Neuronal stem cell (in vitro differentiated cells): ENCODE results near the gene EXOSC3.
A peak's percentile ranks its signal among the peaks of the same experiment; 100 is the strongest.

Experiments
- DNase-seq: peaks from one replicate; pipeline ENCODE4 v3.0.0-alpha.2; 2013; ENCODE audit warnings: low spot score
- H2AFZ ChIP-seq: one replicate; pipeline ENCODE4 v1.6.1; 2013; ENCODE audit warnings: mild to moderate bottlenecking, low read length, inconsistent platforms
- H2AK5ac ChIP-seq: 2 replicates; pipeline ENCODE4 v1.6.1; 2013; ENCODE audit warnings: low read depth, mild to moderate bottlenecking, inconsistent platforms, low read length, moderate library complexity, mixed read lengths
- H2BK120ac ChIP-seq: 2 replicates; pipeline ENCODE4 v1.6.1; 2013; ENCODE audit warnings: low read depth, mild to moderate bottlenecking, inconsistent platforms, low read length, moderate library complexity, mixed read lengths
- H2BK12ac ChIP-seq: one replicate; pipeline ENCODE4 v1.6.1; 2013; ENCODE audit warnings: low read length, inconsistent platforms
- H2BK15ac ChIP-seq: 2 replicates; pipeline ENCODE4 v1.6.1; 2013; ENCODE audit warnings: mild to moderate bottlenecking, low read length, inconsistent platforms, mixed read lengths
- H2BK5ac ChIP-seq: one replicate; pipeline ENCODE4 v1.6.1; 2013; ENCODE audit warnings: inconsistent platforms, mild to moderate bottlenecking, low read length, moderate library complexity
- H3K14ac ChIP-seq: one replicate; pipeline ENCODE4 v1.6.1; 2013; ENCODE audit warnings: low read length, inconsistent platforms
- H3K18ac ChIP-seq: 2 replicates; pipeline ENCODE4 v1.6.1; 2013; ENCODE audit warnings: low read length, inconsistent platforms
- H3K23ac ChIP-seq: 2 replicates; pipeline ENCODE4 v1.6.1; 2013; ENCODE audit warnings: low read depth, mild to moderate bottlenecking, mixed read lengths, low read length, inconsistent platforms; ENCODE audit not compliant: poor library complexity
- H3K27ac ChIP-seq: replicated peaks from 3 replicates; pipeline ENCODE4 v1.5.1; 2013; ENCODE audit warnings: low read length, inconsistent platforms
- H3K27me3 ChIP-seq, 3 experiments: 2 replicates each; pipeline ENCODE4 v1.6.1; 2013; ENCODE audit warnings: low read length in 3 of 3, mild to moderate bottlenecking in 2 of 3, inconsistent platforms in 1 of 3, low read depth in 1 of 3, mixed read lengths in 1 of 3, moderate library complexity in 1 of 3; ENCODE audit not compliant: control insufficient read depth in 3 of 3, insufficient read depth in 3 of 3
- H3K36me3 ChIP-seq, 2 donors: replicated peaks in 1 of 2; 2 replicates each; pipeline ENCODE4 v1.6.1; 2013; ENCODE audit warnings: low read length in 2 of 2; ENCODE audit not compliant: control insufficient read depth in 2 of 2, insufficient read depth in 2 of 2
- H3K4ac ChIP-seq: 2 replicates; pipeline ENCODE4 v1.6.1; 2013; ENCODE audit warnings: inconsistent platforms, mild to moderate bottlenecking, low read length, moderate library complexity
- H3K4me1 ChIP-seq, 2 donors: 1 replicate in 1 of 2; 2 replicates in 1 of 2; pipeline ENCODE4 v1.6.1; 2013; ENCODE audit warnings: low read length in 2 of 2, low read depth in 1 of 2; ENCODE audit not compliant: control insufficient read depth in 2 of 2, insufficient read depth in 1 of 2
- H3K4me2 ChIP-seq: one replicate; pipeline ENCODE4 v1.6.1; 2013; ENCODE audit warnings: mild to moderate bottlenecking, low read length, inconsistent platforms; ENCODE audit not compliant: insufficient read depth, poor library complexity, severe bottlenecking
- H3K4me3 ChIP-seq, 2 donors: 2 replicates each; pipeline ENCODE4 v1.5.1; 2013; ENCODE audit warnings: low read length in 2 of 2, mild to moderate bottlenecking in 2 of 2, inconsistent platforms in 1 of 2, moderate library complexity in 1 of 2
- H3K79me1 ChIP-seq: one replicate; pipeline ENCODE4 v1.6.1; 2013; ENCODE audit warnings: low read depth, mild to moderate bottlenecking, inconsistent platforms, low read length, moderate library complexity
- H3K9ac ChIP-seq: one replicate; pipeline ENCODE4 v1.6.1; 2013; ENCODE audit warnings: mild to moderate bottlenecking, low read depth, low read length, inconsistent platforms; ENCODE audit not compliant: poor library complexity
- H3K9me3 ChIP-seq, 2 donors: replicated peaks in 1 of 2; 2 replicates each; pipeline versions ENCODE3 to v1.6.1; 2013; ENCODE audit warnings: low read length in 2 of 2, mild to moderate bottlenecking in 2 of 2, inconsistent platforms in 1 of 2, low read depth in 1 of 2, mixed read lengths in 1 of 2, moderate library complexity in 1 of 2; ENCODE audit not compliant: control insufficient read depth in 2 of 2, insufficient read depth in 1 of 2
- H4K8ac ChIP-seq: one replicate; pipeline ENCODE4 v1.6.1; 2013; ENCODE audit warnings: low read depth, mild to moderate bottlenecking, inconsistent platforms, low read length, moderate library complexity
- H4K91ac ChIP-seq: one replicate; pipeline ENCODE4 v1.6.1; 2013; ENCODE audit warnings: low read length, low read depth, mild to moderate bottlenecking, inconsistent platforms; ENCODE audit not compliant: poor library complexity
- WGBS, 2 donors: extraction: QIAGEN DNeasy Blood & Tissue Kit; methylation state at CpG; one replicate each; pipeline ENCODE4 v1.1.7; 2013; ENCODE audit warnings: missing lambda C conversion rate in 2 of 2, mixed read lengths in 1 of 2; ENCODE audit not compliant: insufficient read length in 2 of 2, insufficient replicate concordance in 1 of 2; ENCODE audit errors: extremely low coverage in 2 of 2; 5-methylcytosine and 5-hydroxymethylcytosine counted together

Gene EXOSC3

GRCh38 chr9:37745970-37746369, 38.9 kb downstream of the EXOSC3 start:
- no peak overlapping the region for H3K4me3 ChIP-seq
- no peak overlapping the region for H2AFZ ChIP-seq
- H2BK5ac ChIP-seq = no peak overlapping the region
- H3K9ac ChIP-seq = no peak overlapping the region
- H3K23ac ChIP-seq = peak overlapping the region; percentile 31
- H2BK15ac ChIP-seq = no peak overlapping the region
- H2BK12ac ChIP-seq = no peak overlapping the region
- H3K4me2 ChIP-seq = no peak overlapping the region
- no peak overlapping the region for H3K27ac ChIP-seq
- no peak overlapping the region for H4K91ac ChIP-seq
- H4K8ac ChIP-seq = no peak overlapping the region
- no peak overlapping the region for H3K18ac ChIP-seq
- H3K9me3 ChIP-seq = no peaks in the 10 kb centered on the region
- no CpG with 5 or more reads among the region's 8 CpGs for WGBS, 2 donors
- peaks cover 0 to 9% (median 0%) of the 10 kb centered on the region in 3 experiments for H3K27me3 ChIP-seq
- no peak overlapping the region for H3K14ac ChIP-seq
- DNase-seq = no peak
- H3K79me1 ChIP-seq = no peaks in the 10 kb centered on the region
- H3K4me1 ChIP-seq = peaks cover 0 to 7% of the 10 kb centered on the region in 2 donors
- no peak overlapping the region for H3K4ac ChIP-seq
- H3K36me3 ChIP-seq = no peaks in the 10 kb centered on the region
- H2BK120ac ChIP-seq = no peak overlapping the region
- H2AK5ac ChIP-seq = no peak overlapping the region

- Histone ChIP-seq H3K27me3 (peaks cover 0 to 12% (median 0%) of the 10 kb centered on the region in 3 experiments), H2BK12ac (no peak overlapping the region), H3K9ac (no peak overlapping the region), H3K4ac (no peak overlapping the region), H3K14ac (no peak overlapping the region), H2BK5ac (peak overlapping the region; percentile 16), H3K36me3 (no peaks in the 10 kb centered on the region), H3K4me2 (no peak overlapping the region), H3K18ac (peak overlapping the region; percentile 11), H3K79me1 (no peaks in the 10 kb centered on the region), H3K9me3 (no peaks in the 10 kb centered on the region), H3K27ac (no peak overlapping the region), H2BK120ac (peak overlapping the region; percentile 61), H3K23ac (peak overlapping the region; percentile 1), H2AK5ac (peak overlapping the region; percentile 72), H4K8ac (no peak overlapping the region), H3K4me1 (peaks cover 0 to 11% of the 10 kb centered on the region in 2 donors), H2BK15ac (peak overlapping the region; percentile 53), H4K91ac (no peak overlapping the region), H3K4me3 (no peak overlapping the region), H2AFZ (peak overlapping the region; percentile 79)
- WGBS, 2 donors = no CpG with 5 or more reads among the region's 15 CpGs
- no peak for DNase-seq
Observed at GRCh38 chr9:37740631-37741328, 44.1 kb downstream of the EXOSC3 start.

DNA sequence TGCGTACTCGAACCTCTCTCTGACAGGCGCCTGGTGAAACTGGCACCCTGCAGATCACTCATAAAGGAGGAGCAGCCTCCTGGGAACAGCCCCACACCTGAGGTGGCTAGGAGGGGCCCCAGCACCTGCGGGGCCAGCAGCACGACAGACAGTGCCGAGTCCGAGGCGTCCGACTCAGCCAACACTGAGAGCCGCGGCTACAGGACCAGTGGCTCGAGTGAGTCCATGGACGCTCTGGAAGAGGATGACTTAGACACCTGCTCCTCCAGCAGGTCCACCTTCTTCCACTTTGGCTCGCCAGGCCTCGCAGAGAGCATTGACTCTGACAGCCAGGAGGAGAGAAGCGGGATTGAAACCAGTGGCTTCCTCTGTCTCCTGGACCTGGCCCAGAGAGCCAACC, 44.7 kb downstream of the EXOSC3 start:
- no peak for DNase-seq
- no CpG with 5 or more reads among the region's 16 CpGs for WGBS, 2 donors
- no peaks in the 10 kb centered on the region for H3K79me1 ChIP-seq
- no peak overlapping the region for H3K4me3 ChIP-seq
- H3K4ac ChIP-seq = no peak overlapping the region
- H2BK5ac ChIP-seq = peak overlapping the region; percentile 16
- no peak overlapping the region for H2AFZ ChIP-seq
- H2BK12ac ChIP-seq = no peak overlapping the region
- peak overlapping the region; percentile 41 for H3K18ac ChIP-seq
- H3K4me1 ChIP-seq = peaks cover 0 to 11% of the 10 kb centered on the region in 2 donors
- H4K8ac ChIP-seq = no peak overlapping the region
- H3K9ac ChIP-seq = no peak overlapping the region
- H3K23ac ChIP-seq = peak overlapping the region; percentile 1
- H2AK5ac ChIP-seq = no peak overlapping the region
- H3K27me3 ChIP-seq = peaks cover 0 to 19% (median 2%) of the 10 kb centered on the region in 3 experiments
- H4K91ac ChIP-seq = no peak overlapping the region
- H3K14ac ChIP-seq = no peak overlapping the region
- peak overlapping the region; percentile 53 for H2BK15ac ChIP-seq
- H3K9me3 ChIP-seq = no peaks in the 10 kb centered on the region
- H3K36me3 ChIP-seq = no peaks in the 10 kb centered on the region
- H2BK120ac ChIP-seq = peak overlapping the region; percentile 61
- H3K4me2 ChIP-seq = no peak overlapping the region
- no peak overlapping the region for H3K27ac ChIP-seq

GRCh38 chr9:37739222-37739621, 45.6 kb downstream of the EXOSC3 start:
- H3K4ac ChIP-seq = no peak overlapping the region
- H3K27ac ChIP-seq = no peak overlapping the region
- H3K4me1 ChIP-seq = peaks cover 0 to 11% of the 10 kb centered on the region in 2 donors
- H2AK5ac ChIP-seq = no peak overlapping the region
- H2AFZ ChIP-seq = no peak overlapping the region
- peaks cover 0 to 28% (median 2%) of the 10 kb centered on the region in 3 experiments for H3K27me3 ChIP-seq
- H3K4me3 ChIP-seq = no peak overlapping the region
- H2BK12ac ChIP-seq = no peak overlapping the region
- H3K36me3 ChIP-seq = no peaks in the 10 kb centered on the region
- no peak for DNase-seq
- H2BK5ac ChIP-seq = no peak overlapping the region
- no peak overlapping the region for H3K14ac ChIP-seq
- H2BK15ac ChIP-seq = no peak overlapping the region
- H2BK120ac ChIP-seq = no peak overlapping the region
- no peak overlapping the region for H3K18ac ChIP-seq
- H4K91ac ChIP-seq = no peak overlapping the region
- no peaks in the 10 kb centered on the region for H3K79me1 ChIP-seq
- no peaks in the 10 kb centered on the region for H3K9me3 ChIP-seq
- H3K4me2 ChIP-seq = no peak overlapping the region
- no peak overlapping the region for H4K8ac ChIP-seq
- no CpG with 5 or more reads among the region's 5 CpGs for WGBS, 2 donors
- H3K23ac ChIP-seq = no peak overlapping the region
- H3K9ac ChIP-seq = no peak overlapping the region
